Naive thymus-derived CD4-positive, alpha-beta T cell (primary cell): Measurements from ENCODE around the gene RHOBTB1. TPM values are rescaled to one million over a fixed set of nuclear protein-coding genes. Genes with fewer than 3 reads are reported as not detected.
"Not testable (repeated sequence)": the region's sequence is repeated elsewhere in the genome, so short reads cannot be mapped to it uniquely, and the experiment has no call there.

Experiments used
- ATAC-seq: fragments of 150-1000 bp; cut with Tn5 transposase; 2 replicates; pipeline ENCODE4 v1.10.0; 2021; ENCODE audit warnings: mild to moderate bottlenecking, moderate library complexity
- CTCF ChIA-PET: fragments of 350-600 bp; sonication (Branson Sonifier 250); formaldehyde crosslinking; loops from one replicate; lab custom pipeline; 2021; ENCODE audit warnings: antibody characterized with exemption; lab: Charles Lee
- POLR2A ChIA-PET: fragments of 350-600 bp; sonication (Branson Sonifier 250); formaldehyde crosslinking; loops from one replicate; lab custom pipeline; 2021; ENCODE audit warnings: antibody characterized with exemption, inconsistent platforms; lab: Charles Lee
- DNase-seq, 9 donors: peaks; one replicate each; pipeline versions ENCODE4 v3.0.0 to v3.0.0-alpha.2; 2020 to 2022; ENCODE audit warnings: mixed read lengths in 1 of 9
- H3K27ac ChIP-seq: one replicate; pipeline ENCODE4 v1.7.0; 2013; ENCODE audit warnings: mild to moderate bottlenecking, low read depth, low read length, moderate library complexity
- H3K27me3 ChIP-seq, 2 donors: one replicate each; pipeline ENCODE4 v1.7.0; 2013; ENCODE audit warnings: low read length in 2 of 2, mild to moderate bottlenecking in 2 of 2, moderate library complexity in 2 of 2; ENCODE audit not compliant: control insufficient read depth in 2 of 2, insufficient read depth in 2 of 2
- H3K36me3 ChIP-seq, 3 experiments: 1 replicate in 2 of 3; 2 replicates in 1 of 3; pipeline ENCODE4 v1.7.0; 2013; ENCODE audit warnings: low read length in 3 of 3, mild to moderate bottlenecking in 3 of 3, moderate library complexity in 1 of 3; ENCODE audit not compliant: insufficient read depth in 3 of 3, control insufficient read depth in 2 of 3
- H3K4me1 ChIP-seq, 2 donors: one replicate each; pipeline ENCODE4 v1.7.0; 2013; ENCODE audit warnings: low read length in 2 of 2, mild to moderate bottlenecking in 2 of 2, moderate library complexity in 1 of 2; ENCODE audit not compliant: control insufficient read depth in 2 of 2, insufficient read depth in 2 of 2
- H3K4me3 ChIP-seq: 2 replicates; pipeline ENCODE4 v1.7.0; 2013; ENCODE audit warnings: mild to moderate bottlenecking, low read length
- H3K9me3 ChIP-seq, 3 experiments: 1 replicate in 2 of 3; 2 replicates in 1 of 3; pipeline ENCODE4 v1.7.0; 2013; ENCODE audit warnings: low read length in 3 of 3; ENCODE audit not compliant: control insufficient read depth in 2 of 3
- H3K27ac Mint-ChIP-seq, 9 donors: one replicate each; pipeline ENCODE4 v1.8.0; 2020 to 2022; ENCODE audit warnings: mixed read lengths in 9 of 9, mild to moderate bottlenecking in 8 of 9, moderate library complexity in 5 of 9, inconsistent platforms in 2 of 9
- H3K27me3 Mint-ChIP-seq, 5 donors: one replicate each; pipeline ENCODE4 v1.8.0; 2021 to 2022; ENCODE audit warnings: mixed read lengths in 5 of 5, mild to moderate bottlenecking in 1 of 5
- H3K36me3 Mint-ChIP-seq, 5 donors: one replicate each; pipeline ENCODE4 v1.8.0; 2020 to 2022; ENCODE audit warnings: mixed read lengths in 5 of 5, mild to moderate bottlenecking in 3 of 5, inconsistent platforms in 1 of 5
- H3K4me1 Mint-ChIP-seq, 7 donors: one replicate each; pipeline ENCODE4 v1.8.0; 2020 to 2022; ENCODE audit warnings: mixed read lengths in 7 of 7, mild to moderate bottlenecking in 3 of 7, inconsistent platforms in 1 of 7
- H3K4me3 Mint-ChIP-seq, 10 donors: one replicate each; pipeline ENCODE4 v1.8.0; 2020 to 2022; ENCODE audit warnings: mild to moderate bottlenecking in 10 of 10, mixed read lengths in 10 of 10, moderate library complexity in 6 of 10, inconsistent platforms in 2 of 10
- H3K9me3 Mint-ChIP-seq, 11 donors: one replicate each; pipeline ENCODE4 v1.8.0; 2020 to 2022; ENCODE audit warnings: mixed read lengths in 11 of 11, mild to moderate bottlenecking in 4 of 11, inconsistent platforms in 1 of 11, moderate library complexity in 1 of 11
- intact Hi-C, 2 donors: fragments of 100-400 bp; cut with micrococcal nuclease; formaldehyde crosslinking; loops; one replicate each; pipeline ENCODE4 v1.15.1; 2023
- polyA plus RNA-seq, 2 donors: library from polyadenylated mRNA; unstranded; fragments of 300-500 nt; fragmentation: Illumina TruSeq; gene quantifications; one replicate each; pipeline ENCODE4 v1.2.3, GENCODE V29; 2021
- total RNA-seq, 6 experiments: library from RNA in 5 of 6; stranded (reverse) in 5 of 6; gene quantifications; 1 replicate in 5 of 6; 2 replicates in 1 of 6; pipeline ENCODE4 v1.2.3 and lab custom pipeline; 2021 to 2026

Gene RHOBTB1
- total and polyA plus RNA-seq, 7 experiments from 2014 or later: 0.11 to 1.1 (median 0.22) TPM; not detected in 3

GRCh38 chr10:60906825-60907224 is 37.2 kb downstream of the RHOBTB1 start:
- H3K27me3 ChIP-seq, H3K4me3 ChIP-seq, H3K36me3 Mint-ChIP-seq, H3K4me3 Mint-ChIP-seq, H3K4me1 ChIP-seq, ATAC-seq, CTCF ChIA-PET, DNase-seq, H3K36me3 ChIP-seq, H3K27ac ChIP-seq, POLR2A ChIA-PET, H3K9me3 ChIP-seq, H3K27ac Mint-ChIP-seq, intact Hi-C loops: not testable (repeated sequence)
- H3K27me3 Mint-ChIP-seq: peaks cover 11 to 27% (median 17%) of the 10 kb centered on the region in 5 donors
- peaks cover 0 to 18% (median 4%) of the 10 kb centered on the region in 11 donors for H3K9me3 Mint-ChIP-seq
- H3K4me1 Mint-ChIP-seq: peaks cover 3 to 11% (median 10%) of the 10 kb centered on the region in 7 donors

- Mint-ChIP-seq H3K9me3 (peaks cover 0 to 18% (median 4%) of the 10 kb centered on the region in 11 donors), H3K27ac (no peak overlapping the region), H3K4me3 (no peak overlapping the region), H3K27me3 (peaks cover 8 to 23% (median 17%) of the 10 kb centered on the region in 5 donors), H3K4me1 (peaks cover 3 to 11% (median 10%) of the 10 kb centered on the region in 7 donors), H3K36me3 (peaks cover 0 to 9% (median 0%) of the 10 kb centered on the region in 5 donors)
- Histone ChIP-seq H3K27me3 (peaks cover 0 to 3% of the 10 kb centered on the region in 2 donors), H3K36me3 (no peaks in the 10 kb centered on the region), H3K9me3 (no peaks in the 10 kb centered on the region), H3K4me3 (no peak overlapping the region), H3K27ac (no peak overlapping the region), H3K4me1 (no peaks in the 10 kb centered on the region)
- DNase-seq (no peak), ATAC-seq (no peak)
- ChIA-PET POLR2A (no interaction called here), CTCF (no interaction called here)
- intact Hi-C loops: no loop called here
These were observed 37.6 kb downstream of the RHOBTB1 start for GRCh38 chr10:60906411-60906810.

DNA sequence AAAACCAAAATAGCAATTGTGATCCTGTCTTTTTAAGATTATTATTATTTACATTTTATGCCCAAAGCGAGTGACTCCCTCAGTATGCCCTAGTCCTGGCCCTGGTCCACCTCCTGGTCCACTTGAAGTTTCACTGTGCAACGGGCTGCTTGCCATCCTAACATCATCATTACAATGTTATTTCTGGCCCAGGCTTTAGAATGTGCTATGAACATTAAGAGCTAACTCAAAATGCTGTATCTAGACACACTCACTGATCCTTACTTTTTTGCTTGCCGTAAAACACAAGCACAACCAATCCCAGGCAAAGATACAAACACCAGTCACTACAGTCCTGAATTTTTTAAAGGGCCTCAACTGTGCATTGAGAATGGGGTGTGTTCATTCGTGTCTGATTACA is 38.4 kb downstream of the RHOBTB1 start:
- Mint-ChIP-seq H3K4me1 (peaks cover under 1 to 3% (median 2%) of the 10 kb centered on the region in 7 donors), H3K9me3 (peaks cover 0 to 18% (median 4%) of the 10 kb centered on the region in 11 donors), H3K27me3 (peaks cover 4 to 15% (median 9%) of the 10 kb centered on the region in 5 donors), H3K27ac (no peak overlapping the region), H3K36me3 (peaks cover 0 to 9% (median 0%) of the 10 kb centered on the region in 5 donors), H3K4me3 (no peak overlapping the region)
- POLR2A ChIA-PET: no interaction called here
- H3K27me3 ChIP-seq: peaks cover 0 to 3% of the 10 kb centered on the region in 2 donors
- H3K36me3 ChIP-seq: no peaks in the 10 kb centered on the region
- intact Hi-C loops: no loop called here
- H3K4me3 ChIP-seq: no peak overlapping the region
- CTCF ChIA-PET: no interaction called here
- no peak overlapping the region for H3K27ac ChIP-seq
- no peaks in the 10 kb centered on the region for H3K4me1 ChIP-seq
- ATAC-seq: no peak
- no peaks in the 10 kb centered on the region for H3K9me3 ChIP-seq
- no peak for DNase-seq

DNA sequence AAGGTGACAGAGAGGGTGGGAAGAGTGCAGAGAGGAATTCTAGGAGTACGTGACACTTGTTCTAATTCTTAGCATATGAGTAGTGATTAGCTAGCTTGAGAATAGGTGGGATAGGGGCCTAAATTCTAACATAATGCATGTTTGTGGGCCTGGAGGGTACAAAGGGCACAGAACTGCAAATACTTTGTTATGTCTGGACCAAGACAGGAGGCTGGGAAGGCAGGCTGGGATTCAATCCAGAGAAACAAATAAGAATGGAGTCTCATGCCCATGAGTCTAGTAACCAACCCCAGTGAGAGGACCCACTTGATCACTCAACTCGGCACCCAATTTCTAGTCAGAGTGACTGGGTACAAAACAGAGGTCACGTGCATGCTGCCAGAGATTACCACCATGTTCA is 40.9 kb downstream of the RHOBTB1 start:
- CTCF ChIA-PET: interaction anchor here (0.6 kb wide), 1 partner anchor 39 kb away, joined by 5 read pairs; no protein-coding TSS in a partner anchor
- Mint-ChIP-seq H3K36me3 (peaks cover 0 to 9% (median 0%) of the 10 kb centered on the region in 5 donors), H3K4me3 (no peak overlapping the region), H3K9me3 (peaks cover 0 to 18% (median 4%) of the 10 kb centered on the region in 11 donors), H3K4me1 (no peaks in the 10 kb centered on the region), H3K27ac (no peak overlapping the region), H3K27me3 (peaks cover 4 to 22% (median 8%) of the 10 kb centered on the region in 5 donors)
- Histone ChIP-seq H3K36me3 (no peaks in the 10 kb centered on the region), H3K27ac (no peak overlapping the region), H3K4me3 (no peak overlapping the region), H3K27me3 (peaks cover 0 to 3% of the 10 kb centered on the region in 2 donors), H3K9me3 (no peaks in the 10 kb centered on the region), H3K4me1 (no peaks in the 10 kb centered on the region)
- intact Hi-C loops: no loop called here
- DNase-seq (no peak), ATAC-seq (no peak)
- POLR2A ChIA-PET: no interaction called here

DNA sequence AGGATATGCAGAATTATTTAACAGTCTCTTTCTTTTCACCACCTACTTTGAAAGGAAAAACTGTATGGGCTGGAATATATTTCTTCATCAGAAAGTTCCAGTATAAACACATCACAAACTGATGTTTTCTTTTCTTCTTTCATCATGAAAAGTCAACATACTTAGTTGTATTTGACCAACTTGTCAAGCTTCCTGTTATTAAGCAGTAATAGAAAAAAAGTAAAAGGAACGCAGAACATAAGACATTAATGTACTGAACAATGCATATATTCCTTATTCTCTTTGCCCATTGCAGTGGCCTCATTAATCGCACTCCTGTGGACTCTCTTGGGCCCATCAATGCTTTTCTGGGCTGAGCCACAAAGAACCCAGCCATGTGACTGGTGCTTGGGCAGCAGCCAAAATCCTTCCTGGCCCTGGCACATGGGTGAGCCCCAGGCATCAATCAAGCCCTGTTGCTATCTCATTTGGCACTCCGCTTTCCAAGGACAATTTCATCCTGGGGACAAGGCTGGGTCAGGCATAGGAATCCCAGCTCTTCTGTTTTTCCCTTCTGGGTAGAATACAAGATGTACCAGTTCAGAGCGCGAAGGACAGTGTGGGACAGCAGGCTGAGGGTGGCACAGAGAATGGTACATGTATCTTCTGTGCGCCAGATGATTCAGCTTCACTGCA is 42.3 kb downstream of the RHOBTB1 start:
- no peaks in the 10 kb centered on the region for H3K4me1 Mint-ChIP-seq
- Histone ChIP-seq H3K27ac (no peak overlapping the region), H3K4me1 (no peaks in the 10 kb centered on the region), H3K4me3 (no peak overlapping the region), H3K36me3 (no peaks in the 10 kb centered on the region), H3K27me3 (peaks cover 0 to 3% of the 10 kb centered on the region in 2 donors), H3K9me3 (no peaks in the 10 kb centered on the region)
- H3K36me3 Mint-ChIP-seq: peaks cover 0 to 4% (median 0%) of the 10 kb centered on the region in 5 donors
- no peak overlapping the region for H3K4me3 Mint-ChIP-seq
- DNase-seq (no peak), ATAC-seq (no peak)
- CTCF ChIA-PET: no interaction called here
- H3K27ac Mint-ChIP-seq: no peak overlapping the region
- POLR2A ChIA-PET: no interaction called here
- peaks cover 5 to 24% (median 8%) of the 10 kb centered on the region in 5 donors for H3K27me3 Mint-ChIP-seq
- intact Hi-C loops: no loop called here
- peaks cover 0 to 13% (median under 1%) of the 10 kb centered on the region in 11 donors for H3K9me3 Mint-ChIP-seq

DNA sequence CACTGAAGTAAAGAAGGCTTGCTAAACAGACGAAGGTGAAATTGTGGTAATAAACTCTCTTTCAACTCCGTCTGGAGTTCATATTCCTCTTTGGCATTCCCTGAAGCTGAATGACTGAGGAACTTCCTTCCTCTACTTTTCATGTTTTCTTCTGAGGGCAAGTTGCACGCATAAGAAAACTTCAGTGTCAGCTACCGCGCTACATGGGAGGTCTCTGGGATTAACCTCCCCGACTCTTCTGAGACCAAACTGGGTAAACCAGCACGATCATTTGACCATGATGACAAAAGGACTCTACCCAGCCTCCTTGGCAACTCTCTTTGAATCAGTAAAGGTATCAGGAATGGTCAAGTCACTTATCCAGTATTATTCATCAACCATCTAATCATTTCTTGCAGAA is 44.7 kb downstream of the RHOBTB1 start:
- no peaks in the 10 kb centered on the region for H3K9me3 ChIP-seq
- DNase-seq (no peak), ATAC-seq (no peak)
- H3K4me1 Mint-ChIP-seq: no peaks in the 10 kb centered on the region
- no peak overlapping the region for H3K4me3 Mint-ChIP-seq
- no peak overlapping the region for H3K27ac Mint-ChIP-seq
- ChIA-PET CTCF (no interaction called here), POLR2A (no interaction called here)
- H3K27ac ChIP-seq: no peak overlapping the region
- no peaks in the 10 kb centered on the region for H3K9me3 Mint-ChIP-seq
- peaks cover 0 to 3% of the 10 kb centered on the region in 2 donors for H3K27me3 ChIP-seq
- H3K4me1 ChIP-seq: no peaks in the 10 kb centered on the region
- H3K36me3 Mint-ChIP-seq: no peaks in the 10 kb centered on the region
- intact Hi-C loops: no loop called here
- no peaks in the 10 kb centered on the region for H3K36me3 ChIP-seq
- no peak overlapping the region for H3K4me3 ChIP-seq
- H3K27me3 Mint-ChIP-seq: peaks cover under 1 to 17% (median 12%) of the 10 kb centered on the region in 5 donors

- Mint-ChIP-seq H3K27me3 (peaks cover 5 to 25% (median 18%) of the 10 kb centered on the region in 5 donors), H3K4me3 (no peak overlapping the region), H3K36me3 (no peaks in the 10 kb centered on the region), H3K9me3 (no peaks in the 10 kb centered on the region), H3K4me1 (no peaks in the 10 kb centered on the region), H3K27ac (no peak overlapping the region)
- Histone ChIP-seq H3K4me1 (no peaks in the 10 kb centered on the region), H3K36me3 (no peaks in the 10 kb centered on the region), H3K4me3 (no peak overlapping the region), H3K27me3 (peaks cover 0 to 3% of the 10 kb centered on the region in 2 donors), H3K9me3 (no peaks in the 10 kb centered on the region), H3K27ac (no peak overlapping the region)
- intact Hi-C loops: no loop called here
- no peak for ATAC-seq
- no peak for DNase-seq
- ChIA-PET CTCF (no interaction called here), POLR2A (no interaction called here)
These were observed 45.7 kb downstream of the RHOBTB1 start for GRCh38 chr10:60898321-60898720.
